Measurements from ENCODE around the gene HSD11B2. TPM values are rescaled to one million over a fixed set of nuclear protein-coding genes. Genes with fewer than 3 reads are reported as not detected.

Gene HSD11B2
- 0.64 to 2.0 TPM (median 1.7 TPM) in 5 replicates for total RNA-seq (2022; extraction: Qiagen RNA extraction; ENCODE audit: low read depth)

GRCh38 chr16:67430977-67431774 is at the start of gene HSD11B2:
Gene HSD11B2, plus strand, starts transcription at chr16:67431121. Its CDS starts 128 bp downstream, at chr16:67431249.

DNA sequence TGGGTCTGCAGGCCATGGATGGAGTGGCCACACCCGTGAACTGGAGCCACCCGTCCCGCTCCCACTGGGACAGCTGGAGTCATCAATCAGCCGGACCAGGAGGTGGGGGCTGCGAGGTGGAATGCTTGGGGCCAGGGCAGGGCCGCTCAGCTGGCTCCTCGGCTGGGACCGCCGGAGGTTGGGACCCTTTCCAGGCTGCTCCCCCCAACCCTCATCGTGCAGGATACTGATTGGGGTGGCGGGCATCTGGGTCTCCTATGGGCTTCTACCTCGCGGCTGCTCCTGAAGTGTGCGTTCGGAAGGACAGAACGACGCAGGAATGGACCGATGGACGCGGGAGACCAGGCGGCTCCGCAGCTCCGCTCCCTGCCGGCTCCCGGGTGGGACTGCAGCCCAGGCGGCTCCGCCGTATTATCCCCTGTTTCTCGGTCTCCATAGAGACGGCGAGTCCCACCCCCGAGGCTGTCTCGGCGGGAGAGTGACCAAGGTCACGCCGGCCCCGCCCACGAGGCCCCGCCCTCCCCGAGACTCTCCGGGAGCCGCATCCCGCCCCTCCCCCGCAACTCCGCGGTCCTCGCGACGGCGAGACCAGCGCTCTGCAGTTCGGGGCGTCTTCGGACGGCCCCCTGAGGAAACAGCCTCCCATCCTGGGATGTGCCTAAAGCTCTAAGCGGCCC is 37.7 kb upstream of the HSD11B2 start, which contains the start of gene TPPP3:
TSS of gene TPPP3 (minus strand) at position 388 of the 677 bp plus-strand sequence. CDS start 2,387 bp downstream, outside the sequence.

DNA sequence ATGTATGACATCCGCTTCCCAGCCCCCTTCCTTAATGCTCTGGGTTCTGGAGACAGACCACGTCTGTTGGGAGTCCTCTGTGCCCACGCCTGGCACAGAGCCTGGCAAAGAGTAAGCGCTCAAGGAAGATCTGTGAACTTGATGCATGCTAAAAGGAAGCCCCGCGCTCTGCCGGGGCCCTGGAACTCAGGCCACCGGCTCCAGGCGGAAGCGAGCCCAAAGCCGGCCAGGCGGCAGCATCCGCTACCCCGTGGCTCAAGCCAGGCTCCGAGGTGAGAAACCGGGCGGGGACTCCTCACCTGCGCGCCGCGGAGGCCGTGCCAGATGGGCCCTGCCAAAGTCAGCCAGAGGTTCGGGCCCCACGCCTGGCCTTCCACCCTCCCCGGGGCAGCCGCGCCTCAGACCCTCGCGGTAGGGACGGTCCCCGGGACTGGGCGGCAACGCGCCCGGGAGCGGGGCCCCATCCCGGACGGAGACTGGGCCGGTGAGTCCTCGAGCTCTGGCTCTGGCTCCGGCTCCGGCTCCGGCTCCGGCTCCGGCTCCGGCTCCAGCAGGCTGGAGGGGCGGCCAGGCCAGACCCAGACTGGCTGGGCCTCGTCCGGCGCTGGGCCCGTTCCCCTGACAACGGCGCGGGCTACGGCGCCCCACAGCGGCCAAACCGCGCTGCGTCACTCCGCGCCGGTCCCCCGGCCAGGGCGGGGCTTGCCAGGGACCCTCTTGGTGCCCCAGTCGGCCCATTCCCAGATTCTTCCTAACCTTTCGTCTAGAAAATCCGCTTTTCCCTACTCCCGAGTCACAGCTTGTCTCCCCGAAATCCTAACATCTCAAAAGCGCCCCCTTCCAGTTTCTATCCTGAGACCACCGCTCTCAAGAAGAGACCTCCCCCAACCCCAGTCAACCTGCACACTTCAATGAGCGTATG is 14.8 kb upstream of the HSD11B2 start, which contains the start of gene ZDHHC1:
TSS of gene ZDHHC1 (minus strand) at position 606 of the 922 bp plus-strand sequence. CDS start 8,702 bp downstream, outside the sequence.

GRCh38 chr16:67480833-67481560 is 50.1 kb downstream of the HSD11B2 start, which contains the start of gene ATP6V0D1:
Gene ATP6V0D1, minus strand, starts transcription at chr16:67481157. Its CDS starts 71 bp downstream, at chr16:67481086.

GRCh38 chr16:67483150-67483549 is 52.2 kb downstream of the HSD11B2 start, which contains the start of gene AGRP:
Gene AGRP, minus strand, starts transcription at chr16:67483547. Its CDS starts 149 bp downstream, at chr16:67483398.

Other genes with a start within 250 kb of the HSD11B2 start
- gene MATCAP1, start 247.2 kb upstream of the HSD11B2 start, total RNA-seq (2022; extraction: Qiagen RNA extraction; ENCODE audit: low read depth), result 4.0 to 7.4 TPM (median 5.9 TPM) in 5 replicates
- gene EXOC3L1, start 241.0 kb upstream of the HSD11B2 start, total RNA-seq (2022; extraction: Qiagen RNA extraction; ENCODE audit: low read depth), result 0.03 to 0.14 TPM (median 0.05 TPM) in 4 of 5 replicates, not detected in the other
- 81.8 to 102 TPM (median 93.3 TPM) in 5 replicates for gene E2F4, start 239.0 kb upstream of the HSD11B2 start, total RNA-seq (2022; extraction: Qiagen RNA extraction; ENCODE audit: low read depth)
- gene ELMO3, start 232.0 kb upstream of the HSD11B2 start, total RNA-seq (2022; extraction: Qiagen RNA extraction; ENCODE audit: low read depth), result 0.87 to 1.7 TPM (median 1.3 TPM) in 5 replicates
- 82.5 to 101 TPM (median 88.7 TPM) in 5 replicates for gene TMEM208, start 204.0 kb upstream of the HSD11B2 start, total RNA-seq (2022; extraction: Qiagen RNA extraction; ENCODE audit: low read depth)
- 37.1 to 55.5 TPM (median 49.9 TPM) in 5 replicates for gene FHOD1, start 183.6 kb upstream of the HSD11B2 start, total RNA-seq (2022; extraction: Qiagen RNA extraction; ENCODE audit: low read depth)
- 1.1 to 1.8 TPM (median 1.7 TPM) in 5 replicates for gene SLC9A5, start 182.1 kb upstream of the HSD11B2 start, total RNA-seq (2022; extraction: Qiagen RNA extraction; ENCODE audit: low read depth)
- 13.3 to 19.0 TPM (median 18.7 TPM) in 5 replicates for gene PLEKHG4, start 151.6 kb upstream of the HSD11B2 start, total RNA-seq (2022; extraction: Qiagen RNA extraction; ENCODE audit: low read depth)
- gene KCTD19, start 104.4 kb upstream of the HSD11B2 start, total RNA-seq (2022; extraction: Qiagen RNA extraction; ENCODE audit: low read depth), result 0.20 to 0.37 TPM (median 0.28 TPM) in 4 of 5 replicates, not detected in the other
- 0.23 to 0.48 TPM (median 0.23 TPM) in 3 of 5 replicates, not detected in the others for gene LRRC36, start 104.3 kb upstream of the HSD11B2 start, total RNA-seq (2022; extraction: Qiagen RNA extraction; ENCODE audit: low read depth)
- gene TPPP3, start 37.6 kb upstream of the HSD11B2 start, total RNA-seq (2022; extraction: Qiagen RNA extraction; ENCODE audit: low read depth), result 10.2 to 14.4 TPM (median 12.0 TPM) in 5 replicates
- gene ZDHHC1, start 14.6 kb upstream of the HSD11B2 start, total RNA-seq (2022; extraction: Qiagen RNA extraction; ENCODE audit: low read depth), result 5.3 to 6.9 TPM (median 6.3 TPM) in 5 replicates
- gene ATP6V0D1, start 50.0 kb downstream of the HSD11B2 start, total RNA-seq (2022; extraction: Qiagen RNA extraction; ENCODE audit: low read depth), result 104 to 119 TPM (median 107 TPM) in 5 replicates
- not detected in 5 replicates for gene AGRP, start 52.4 kb downstream of the HSD11B2 start, total RNA-seq (2022; extraction: Qiagen RNA extraction; ENCODE audit: low read depth)
- gene RIPOR1, start 97.7 kb downstream of the HSD11B2 start, total RNA-seq (2022; extraction: Qiagen RNA extraction; ENCODE audit: low read depth), result 38.6 to 43.8 TPM (median 41.5 TPM) in 5 replicates
- gene CTCF, start 131.4 kb downstream of the HSD11B2 start, total RNA-seq (2022; extraction: Qiagen RNA extraction; ENCODE audit: low read depth), result 35.5 to 40.4 TPM (median 38.4 TPM) in 5 replicates
- 0.49 to 1.8 TPM (median 1.2 TPM) in 5 replicates for gene CARMIL2, start 214.0 kb downstream of the HSD11B2 start, total RNA-seq (2022; extraction: Qiagen RNA extraction; ENCODE audit: low read depth)
- 24.1 to 37.2 TPM (median 32.7 TPM) in 5 replicates for gene ACD, start 229.1 kb downstream of the HSD11B2 start, total RNA-seq (2022; extraction: Qiagen RNA extraction; ENCODE audit: low read depth)
- 1.2 to 2.1 TPM (median 1.8 TPM) in 5 replicates for gene PARD6A, start 229.8 kb downstream of the HSD11B2 start, total RNA-seq (2022; extraction: Qiagen RNA extraction; ENCODE audit: low read depth)
- gene ENKD1, start 235.6 kb downstream of the HSD11B2 start, total RNA-seq (2022; extraction: Qiagen RNA extraction; ENCODE audit: low read depth), result 8.0 to 11.8 TPM (median 10.9 TPM) in 5 replicates
- gene C16orf86, start 235.7 kb downstream of the HSD11B2 start, total RNA-seq (2022; extraction: Qiagen RNA extraction; ENCODE audit: low read depth), result 0.06 to 0.17 TPM in 2 of 5 replicates, not detected in the others

Data from A549 treated with DMSO at 1 μM for 4 hours (cell line).